Thyroid gland (tissue), 4 donors: ENCODE data around the gene RELB.

Source experiments
- POLR2A ChIP-seq, 2 donors: fragments of 450-650 bp; IDR thresholded peaks; one replicate each; pipeline ENCODE4 v1.6.1; 2017; ENCODE audit warnings: antibody characterized with exemption in 2 of 2, mild to moderate bottlenecking in 2 of 2, moderate library complexity in 1 of 2
- TF ChIP-seq, protein P1 (sequence below), 6 experiments: fragments of 200-600 bp in 3 of 6; fragments of 450-650 bp in 3 of 6; sonication (generic) in 3 of 6; IDR thresholded peaks; one replicate each; pipeline ENCODE4 v1.5.1; 2016 to 2019; ENCODE audit warnings: antibody characterized with exemption in 6 of 6, mild to moderate bottlenecking in 2 of 6, inconsistent platforms in 1 of 6, moderate library complexity in 1 of 6

- TF ChIP-seq, protein P1, sequence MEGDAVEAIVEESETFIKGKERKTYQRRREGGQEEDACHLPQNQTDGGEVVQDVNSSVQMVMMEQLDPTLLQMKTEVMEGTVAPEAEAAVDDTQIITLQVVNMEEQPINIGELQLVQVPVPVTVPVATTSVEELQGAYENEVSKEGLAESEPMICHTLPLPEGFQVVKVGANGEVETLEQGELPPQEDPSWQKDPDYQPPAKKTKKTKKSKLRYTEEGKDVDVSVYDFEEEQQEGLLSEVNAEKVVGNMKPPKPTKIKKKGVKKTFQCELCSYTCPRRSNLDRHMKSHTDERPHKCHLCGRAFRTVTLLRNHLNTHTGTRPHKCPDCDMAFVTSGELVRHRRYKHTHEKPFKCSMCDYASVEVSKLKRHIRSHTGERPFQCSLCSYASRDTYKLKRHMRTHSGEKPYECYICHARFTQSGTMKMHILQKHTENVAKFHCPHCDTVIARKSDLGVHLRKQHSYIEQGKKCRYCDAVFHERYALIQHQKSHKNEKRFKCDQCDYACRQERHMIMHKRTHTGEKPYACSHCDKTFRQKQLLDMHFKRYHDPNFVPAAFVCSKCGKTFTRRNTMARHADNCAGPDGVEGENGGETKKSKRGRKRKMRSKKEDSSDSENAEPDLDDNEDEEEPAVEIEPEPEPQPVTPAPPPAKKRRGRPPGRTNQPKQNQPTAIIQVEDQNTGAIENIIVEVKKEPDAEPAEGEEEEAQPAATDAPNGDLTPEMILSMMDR (IDR thresholded peaks at IDR 0.05) = no peak
- no peak for TF ChIP-seq POLR2A (IDR thresholded peaks at IDR 0.05)
Observed at GRCh38 chr19:44959691-44960090, 41.6 kb upstream of the RELB start.
